ENCODE measurements around the gene DPYD.

DNA sequence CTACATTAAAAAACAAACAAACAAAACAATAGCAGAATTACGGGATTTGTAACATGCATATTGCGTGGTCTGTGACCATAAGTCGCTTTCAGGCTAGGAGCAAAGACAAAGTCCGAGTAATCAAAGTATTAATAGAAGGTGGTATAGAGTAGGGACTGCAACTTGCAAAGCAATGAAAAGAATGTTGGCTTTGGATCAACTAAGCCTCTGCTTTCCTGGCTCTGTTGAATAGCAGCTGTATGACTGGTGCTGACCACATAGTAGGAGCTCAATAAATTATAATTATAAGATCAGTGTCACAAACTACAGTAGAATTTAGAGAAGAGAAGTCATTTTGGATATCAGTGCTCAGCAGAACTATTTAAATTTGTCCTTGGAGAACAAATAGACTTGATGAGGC is 586.4 kb downstream of the DPYD start:
- TF ChIP-seq, protein P1, sequence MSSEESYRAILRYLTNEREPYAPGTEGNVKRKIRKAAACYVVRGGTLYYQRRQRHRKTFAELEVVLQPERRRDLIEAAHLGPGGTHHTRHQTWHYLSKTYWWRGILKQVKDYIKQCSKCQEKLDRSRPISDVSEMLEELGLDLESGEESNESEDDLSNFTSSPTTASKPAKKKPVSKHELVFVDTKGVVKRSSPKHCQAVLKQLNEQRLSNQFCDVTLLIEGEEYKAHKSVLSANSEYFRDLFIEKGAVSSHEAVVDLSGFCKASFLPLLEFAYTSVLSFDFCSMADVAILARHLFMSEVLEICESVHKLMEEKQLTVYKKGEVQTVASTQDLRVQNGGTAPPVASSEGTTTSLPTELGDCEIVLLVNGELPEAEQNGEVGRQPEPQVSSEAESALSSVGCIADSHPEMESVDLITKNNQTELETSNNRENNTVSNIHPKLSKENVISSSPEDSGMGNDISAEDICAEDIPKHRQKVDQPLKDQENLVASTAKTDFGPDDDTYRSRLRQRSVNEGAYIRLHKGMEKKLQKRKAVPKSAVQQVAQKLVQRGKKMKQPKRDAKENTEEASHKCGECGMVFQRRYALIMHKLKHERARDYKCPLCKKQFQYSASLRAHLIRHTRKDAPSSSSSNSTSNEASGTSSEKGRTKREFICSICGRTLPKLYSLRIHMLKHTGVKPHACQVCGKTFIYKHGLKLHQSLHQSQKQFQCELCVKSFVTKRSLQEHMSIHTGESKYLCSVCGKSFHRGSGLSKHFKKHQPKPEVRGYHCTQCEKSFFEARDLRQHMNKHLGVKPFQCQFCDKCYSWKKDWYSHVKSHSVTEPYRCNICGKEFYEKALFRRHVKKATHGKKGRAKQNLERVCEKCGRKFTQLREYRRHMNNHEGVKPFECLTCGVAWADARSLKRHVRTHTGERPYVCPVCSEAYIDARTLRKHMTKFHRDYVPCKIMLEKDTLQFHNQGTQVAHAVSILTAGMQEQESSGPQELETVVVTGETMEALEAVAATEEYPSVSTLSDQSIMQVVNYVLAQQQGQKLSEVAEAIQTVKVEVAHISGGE (CRISPR knock-in tag; IDR thresholded peaks at IDR 0.05), result no peak
- TF ChIP-seq CEBPB (IDR thresholded peaks at IDR 0.05; ENCODE audit: borderline replicate concordance in 1 of 2, low read depth in 2 of 2, low read length in 2 of 2) (no peak), SMAD1 (IDR thresholded peaks at IDR 0.05; ENCODE audit: low read depth, partially characterized antibody) (no peak), POLR2AphosphoS2 (IDR thresholded peaks at IDR 0.05; ENCODE audit: low read depth, low read length) (no peak), RCOR1 (conservative IDR thresholded peaks at IDR 0.05; ENCODE audit: low read depth, low read length) (no peak), PAX8 (IDR thresholded peaks at IDR 0.05) (no peak), POLR2A (IDR thresholded peaks at IDR 0.05; ENCODE audit: low read depth, low read length) (no peak), NR2C2 (IDR thresholded peaks at IDR 0.05; ENCODE audit: borderline replicate concordance, control insufficient read depth, insufficient read length, low read depth) (no peak), ZNF384 (IDR thresholded peaks at IDR 0.05; ENCODE audit: borderline replicate concordance, low read depth, low read length) (no peak), FOXM1 (IDR thresholded peaks at IDR 0.05; ENCODE audit: low read depth, low read length) (no peak), MYB (IDR thresholded peaks at IDR 0.05; ENCODE audit: borderline replicate concordance, low read depth, low read length) (no peak)
- TF ChIP-seq, protein P2, sequence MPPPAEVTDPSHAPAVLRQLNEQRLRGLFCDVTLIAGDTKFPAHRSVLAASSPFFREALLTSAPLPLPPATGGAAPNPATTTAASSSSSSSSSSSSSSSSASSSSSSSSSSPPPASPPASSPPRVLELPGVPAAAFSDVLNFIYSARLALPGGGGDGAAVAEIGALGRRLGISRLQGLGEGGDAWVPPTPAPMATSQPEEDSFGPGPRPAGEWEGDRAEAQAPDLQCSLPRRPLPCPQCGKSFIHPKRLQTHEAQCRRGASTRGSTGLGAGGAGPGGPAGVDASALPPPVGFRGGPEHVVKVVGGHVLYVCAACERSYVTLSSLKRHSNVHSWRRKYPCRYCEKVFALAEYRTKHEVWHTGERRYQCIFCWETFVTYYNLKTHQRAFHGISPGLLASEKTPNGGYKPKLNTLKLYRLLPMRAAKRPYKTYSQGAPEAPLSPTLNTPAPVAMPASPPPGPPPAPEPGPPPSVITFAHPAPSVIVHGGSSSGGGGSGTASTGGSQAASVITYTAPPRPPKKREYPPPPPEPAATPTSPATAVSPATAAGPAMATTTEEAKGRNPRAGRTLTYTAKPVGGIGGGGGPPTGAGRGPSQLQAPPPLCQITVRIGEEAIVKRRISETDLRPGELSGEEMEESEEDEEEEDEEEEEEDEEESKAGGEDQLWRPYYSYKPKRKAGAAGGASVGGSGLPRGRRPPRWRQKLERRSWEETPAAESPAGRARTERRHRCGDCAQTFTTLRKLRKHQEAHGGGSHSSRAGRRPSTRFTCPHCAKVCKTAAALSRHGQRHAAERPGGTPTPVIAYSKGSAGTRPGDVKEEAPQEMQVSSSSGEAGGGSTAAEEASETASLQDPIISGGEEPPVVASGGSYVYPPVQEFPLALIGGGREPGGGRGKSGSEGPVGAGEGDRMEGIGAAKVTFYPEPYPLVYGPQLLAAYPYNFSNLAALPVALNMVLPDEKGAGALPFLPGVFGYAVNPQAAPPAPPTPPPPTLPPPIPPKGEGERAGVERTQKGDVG (CRISPR knock-in tag; IDR thresholded peaks at IDR 0.05), result no peak
- TF ChIP-seq, protein P3, sequence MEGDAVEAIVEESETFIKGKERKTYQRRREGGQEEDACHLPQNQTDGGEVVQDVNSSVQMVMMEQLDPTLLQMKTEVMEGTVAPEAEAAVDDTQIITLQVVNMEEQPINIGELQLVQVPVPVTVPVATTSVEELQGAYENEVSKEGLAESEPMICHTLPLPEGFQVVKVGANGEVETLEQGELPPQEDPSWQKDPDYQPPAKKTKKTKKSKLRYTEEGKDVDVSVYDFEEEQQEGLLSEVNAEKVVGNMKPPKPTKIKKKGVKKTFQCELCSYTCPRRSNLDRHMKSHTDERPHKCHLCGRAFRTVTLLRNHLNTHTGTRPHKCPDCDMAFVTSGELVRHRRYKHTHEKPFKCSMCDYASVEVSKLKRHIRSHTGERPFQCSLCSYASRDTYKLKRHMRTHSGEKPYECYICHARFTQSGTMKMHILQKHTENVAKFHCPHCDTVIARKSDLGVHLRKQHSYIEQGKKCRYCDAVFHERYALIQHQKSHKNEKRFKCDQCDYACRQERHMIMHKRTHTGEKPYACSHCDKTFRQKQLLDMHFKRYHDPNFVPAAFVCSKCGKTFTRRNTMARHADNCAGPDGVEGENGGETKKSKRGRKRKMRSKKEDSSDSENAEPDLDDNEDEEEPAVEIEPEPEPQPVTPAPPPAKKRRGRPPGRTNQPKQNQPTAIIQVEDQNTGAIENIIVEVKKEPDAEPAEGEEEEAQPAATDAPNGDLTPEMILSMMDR (IDR thresholded peaks at IDR 0.05 in 2 of 3, conservative IDR thresholded peaks at IDR 0.05 in 1 of 3; ENCODE audit: control insufficient read depth in 2 of 3, extremely low read depth in 1 of 3, insufficient read depth in 1 of 3, low read depth in 3 of 3, low read length in 3 of 3), result no peak

All from GM12878 (cell line).